Small intestine (tissue), 7 donors: Measurements from ENCODE around the gene ELMO1. TPM values are rescaled to one million over a fixed set of nuclear protein-coding genes. Genes with fewer than 3 reads are reported as not detected.

ENCODE experiments used
- DNase-seq, 2 donors: peaks; one replicate each; pipeline versions ENCODE4 v3.0.0 to v3.0.0-alpha.2; 2013
- FAIRE-seq: peaks from 2 replicates; lab custom pipeline; 2012; peaks lifted over from hg19 to GRCh38; lab: Jason Lieb, UNC
- H3K27ac ChIP-seq, 3 donors: one replicate each; pipeline ENCODE4 v1.5.1; 2013; ENCODE audit warnings: low read length in 2 of 3, mild to moderate bottlenecking in 2 of 3, control low read depth in 1 of 3, inconsistent platforms in 1 of 3, low read depth in 1 of 3, moderate library complexity in 1 of 3
- H3K27me3 ChIP-seq, 3 donors: one replicate each; pipeline ENCODE4 v1.6.1; 2013; ENCODE audit warnings: low read length in 3 of 3, inconsistent platforms in 1 of 3; ENCODE audit not compliant: control insufficient read depth in 3 of 3, insufficient read depth in 3 of 3
- H3K36me3 ChIP-seq, 3 donors: one replicate each; pipeline ENCODE4 v1.6.1; 2013; ENCODE audit warnings: low read length in 3 of 3, inconsistent platforms in 1 of 3, low read depth in 1 of 3, mild to moderate bottlenecking in 1 of 3, moderate library complexity in 1 of 3; ENCODE audit not compliant: control insufficient read depth in 3 of 3, insufficient read depth in 2 of 3
- H3K4me1 ChIP-seq, 3 donors: one replicate each; pipeline ENCODE4 v1.6.1; 2013; ENCODE audit warnings: low read length in 2 of 3, inconsistent platforms in 1 of 3, low read depth in 1 of 3, mild to moderate bottlenecking in 1 of 3, moderate library complexity in 1 of 3; ENCODE audit not compliant: control insufficient read depth in 3 of 3, insufficient read depth in 2 of 3
- H3K4me3 ChIP-seq, 3 donors: one replicate each; pipeline ENCODE4 v1.5.1; 2013; ENCODE audit warnings: low read length in 3 of 3, control low read depth in 1 of 3, inconsistent platforms in 1 of 3, low read depth in 1 of 3, mild to moderate bottlenecking in 1 of 3, moderate library complexity in 1 of 3
- H3K9me3 ChIP-seq, 2 donors: one replicate each; pipeline ENCODE4 v1.6.1; 2013; ENCODE audit warnings: low read depth in 1 of 2, low read length in 1 of 2; ENCODE audit not compliant: control insufficient read depth in 2 of 2, insufficient read depth in 1 of 2
- WGBS, 3 donors: extraction: QIAGEN DNeasy Blood & Tissue Kit; methylation state at CpG; one replicate each; pipeline ENCODE4 v1.1.7; 2013; 5-methylcytosine and 5-hydroxymethylcytosine counted together
- polyA plus RNA-seq, 4 donors: library from polyadenylated mRNA; stranded (reverse) in 3 of 4; unstranded in 1 of 4; fragments of 200-250 nt in 3 of 4; fragments of 120-200 nt in 1 of 4; gene quantifications; one replicate each; pipeline versions ENCODE4 v1.2.1 to v1.2.3, GENCODE V29; 2013
- donor health status: healthy with polysubstance abuse.
- donor health status: control.
- donor health status: control.
- donor health status: Bipolar disorder and iron deficiency.
- donor health status: healthy.

ELMO1 gene
- polyA plus RNA-seq, 4 donors = 1.8 to 9.3 (median 7.3) TPM

DNA sequence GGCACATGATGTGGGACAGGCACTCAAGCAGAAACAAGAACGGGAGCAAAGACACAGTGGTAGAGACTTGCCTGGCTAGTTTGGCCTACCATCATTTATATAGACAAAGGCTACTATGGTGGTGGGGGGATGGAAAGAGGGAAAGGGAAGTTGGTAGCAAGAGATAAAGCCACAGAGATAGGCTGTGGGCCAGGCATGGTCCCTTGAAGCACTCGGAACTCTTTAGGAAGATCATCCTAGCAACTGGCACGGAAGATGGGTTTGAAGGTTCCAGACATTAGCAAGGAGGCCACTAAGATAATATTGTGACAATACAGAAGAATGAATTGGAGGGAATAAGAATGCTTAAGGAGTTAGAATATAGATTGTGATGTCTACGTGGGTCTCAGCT, 319.6 kb downstream of the ELMO1 start:
- DNase-seq (no peak), FAIRE-seq (no peak)
- WGBS, 3 donors = 87 to 95% (median 91%) methylated on average over 4 of the region's 4 CpGs
- Histone ChIP-seq H3K27me3 (no peaks in the 10 kb centered on the region), H3K9me3 (no peaks in the 10 kb centered on the region), H3K4me1 (no peaks in the 10 kb centered on the region), H3K4me3 (no peak overlapping the region), H3K36me3 (no peaks in the 10 kb centered on the region), H3K27ac (no peak overlapping the region)

DNA sequence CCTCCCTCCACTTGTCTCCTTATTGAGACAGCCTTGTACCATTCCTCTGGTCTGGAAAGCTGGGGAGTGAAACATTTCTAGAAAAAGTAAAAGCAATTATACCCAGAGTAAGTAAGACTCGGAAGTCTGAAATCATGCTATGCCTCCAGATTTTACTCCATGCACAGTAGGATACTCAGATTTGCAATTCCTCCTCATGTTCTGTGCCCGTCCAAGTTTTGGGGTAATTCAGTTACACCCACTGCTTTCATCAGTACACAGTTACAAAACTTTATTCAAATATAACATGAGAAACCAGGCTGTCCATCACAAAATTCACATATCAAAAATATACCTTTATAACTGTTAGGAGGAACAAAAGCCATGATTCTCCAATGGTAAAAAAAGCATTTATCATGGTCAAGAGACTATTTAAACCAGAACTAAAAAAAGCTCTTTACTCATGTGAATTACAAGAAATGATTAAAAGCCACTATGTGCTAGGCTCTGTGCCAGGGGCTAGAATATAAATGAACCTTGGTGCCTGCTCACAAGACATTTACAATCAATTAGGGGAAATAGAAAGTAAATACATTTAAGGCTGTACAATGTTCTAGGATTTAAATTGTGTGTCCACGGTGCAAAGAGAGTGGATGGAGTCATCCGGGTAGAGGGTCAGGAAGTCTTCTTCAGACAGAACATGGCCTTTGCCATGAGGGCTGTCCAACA, 320.2 kb downstream of the ELMO1 start:
- Histone ChIP-seq H3K27ac (no peak overlapping the region), H3K4me1 (no peaks in the 10 kb centered on the region), H3K9me3 (no peaks in the 10 kb centered on the region), H3K36me3 (no peaks in the 10 kb centered on the region), H3K4me3 (no peak overlapping the region), H3K27me3 (no peaks in the 10 kb centered on the region)
- WGBS, 3 donors = 57 to 77% (median 63%) methylated on average over 4 of the region's 4 CpGs
- DNase-seq (no peak), FAIRE-seq (no peak)

DNA sequence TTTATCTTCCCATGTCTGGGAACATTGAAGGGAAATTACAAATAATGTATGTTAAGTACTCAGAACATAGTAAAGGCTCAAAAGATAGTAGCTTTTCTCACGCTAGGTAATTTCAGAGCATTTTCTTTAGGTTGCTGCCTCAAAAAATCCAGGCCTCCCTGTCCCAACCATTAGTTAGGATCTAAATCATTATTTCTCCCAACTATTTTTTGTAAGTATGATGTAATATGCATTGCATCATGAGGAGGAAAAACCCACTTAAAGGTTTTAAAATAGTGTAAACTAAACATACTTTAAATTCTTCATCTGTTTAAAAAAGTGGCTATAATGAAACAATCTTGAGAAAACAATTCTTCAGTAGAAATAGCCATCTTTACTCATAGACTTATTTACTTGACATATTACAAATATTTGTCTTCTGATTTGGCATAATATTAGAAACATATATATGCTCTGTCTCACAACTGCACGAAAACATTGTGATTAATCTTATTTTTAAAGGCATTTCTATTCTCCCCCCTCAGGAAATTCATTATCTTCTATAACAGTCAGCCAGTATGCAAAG, 329.3 kb downstream of the ELMO1 start:
- Histone ChIP-seq H3K9me3 (peaks cover 0 to 6% of the 10 kb centered on the region in 2 donors), H3K27me3 (no peaks in the 10 kb centered on the region), H3K36me3 (no peaks in the 10 kb centered on the region), H3K4me1 (no peaks in the 10 kb centered on the region), H3K27ac (peak overlapping the region in 1 of 3 donors; percentile 14), H3K4me3 (no peak overlapping the region)
- FAIRE-seq (no peak), DNase-seq (no peak)
- 79 to 90% (median 81%) methylated on average over 2 of the region's 2 CpGs for WGBS, 3 donors

- H3K4me3 ChIP-seq = no peak overlapping the region
- FAIRE-seq = no peak
- peak overlapping the region in 1 of 3 donors; percentile 27 for H3K27ac ChIP-seq
- peaks cover 0 to 6% of the 10 kb centered on the region in 2 donors for H3K9me3 ChIP-seq
- no peak for DNase-seq
- no peaks in the 10 kb centered on the region for H3K36me3 ChIP-seq
- H3K4me1 ChIP-seq = no peaks in the 10 kb centered on the region
- 70 to 92% (median 83%) methylated on average over 6 of the region's 6 CpGs for WGBS, 3 donors
- no peaks in the 10 kb centered on the region for H3K27me3 ChIP-seq
Observed at GRCh38 chr7:37118004-37118403, 330.7 kb downstream of the ELMO1 start.

DNA sequence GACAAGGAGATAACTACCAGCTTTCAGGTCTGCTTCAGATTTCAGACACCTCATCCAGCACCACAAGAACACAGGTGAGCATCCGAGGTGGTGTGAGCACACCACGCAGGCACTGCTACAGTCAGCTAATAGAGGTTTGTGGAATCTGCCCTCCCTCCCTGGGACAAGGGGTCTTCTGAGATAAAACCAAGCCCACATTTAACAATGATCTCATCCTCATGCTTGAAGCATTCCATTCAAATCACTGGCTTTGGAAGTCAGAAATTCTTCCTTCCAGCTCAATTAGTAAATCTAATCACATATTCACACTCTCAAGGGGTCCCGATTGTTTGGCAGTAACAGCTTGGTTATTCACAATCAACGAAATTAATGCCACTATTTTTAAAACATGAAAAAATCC, 331.4 kb downstream of the ELMO1 start:
- DNase-seq (no peak), FAIRE-seq (no peak)
- Histone ChIP-seq H3K4me1 (no peaks in the 10 kb centered on the region), H3K9me3 (peaks cover 0 to 6% of the 10 kb centered on the region in 2 donors), H3K27me3 (no peaks in the 10 kb centered on the region), H3K4me3 (no peak overlapping the region), H3K27ac (no peak overlapping the region), H3K36me3 (no peaks in the 10 kb centered on the region)
- WGBS, 3 donors = 55 to 61% (median 58%) methylated on average over 4 of the region's 4 CpGs

DNA sequence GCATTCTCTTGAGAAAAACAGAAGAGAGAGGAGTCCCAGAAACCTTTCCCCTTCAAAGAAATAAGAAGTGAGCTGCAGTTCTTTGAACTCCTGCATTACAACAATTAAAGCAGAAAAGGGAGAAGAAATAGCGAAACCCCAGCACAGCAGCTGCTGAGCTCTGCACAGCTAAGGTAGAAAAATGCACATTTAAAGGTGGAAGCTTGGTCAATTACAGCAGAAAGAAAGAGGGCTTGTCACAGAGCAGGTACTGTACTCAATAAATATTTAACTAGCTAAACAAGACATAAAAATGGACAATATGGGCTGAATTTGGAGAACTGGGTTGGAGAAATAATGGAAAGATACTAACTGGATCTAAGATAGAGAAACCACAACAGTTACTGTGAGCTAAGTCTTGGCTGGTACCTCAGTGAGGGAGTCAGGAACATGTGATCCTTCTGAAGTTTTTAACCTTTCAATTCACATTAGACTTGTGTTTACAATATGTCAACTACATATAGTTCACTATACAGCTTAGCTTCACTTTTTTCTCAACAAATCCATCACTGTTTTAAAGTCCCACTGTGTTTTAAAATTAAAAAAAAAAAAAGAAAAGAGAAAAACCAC, 332.5 kb downstream of the ELMO1 start:
- Histone ChIP-seq H3K27ac (no peak overlapping the region), H3K27me3 (no peaks in the 10 kb centered on the region), H3K4me1 (no peaks in the 10 kb centered on the region), H3K36me3 (no peaks in the 10 kb centered on the region), H3K4me3 (no peak overlapping the region), H3K9me3 (peaks cover 0 to 6% of the 10 kb centered on the region in 2 donors)
- 79 to 90% (median 89%) methylated on average over 1 of the region's 1 CpG for whole genome bisulfite sequencing, 3 donors
- FAIRE-seq (no peak), DNase-seq (no peak)

GRCh38 chr7:37113661-37114355, 334.9 kb downstream of the ELMO1 start:
- Histone ChIP-seq H3K27ac (no peak overlapping the region), H3K9me3 (no peaks in the 10 kb centered on the region), H3K36me3 (no peaks in the 10 kb centered on the region), H3K4me3 (no peak overlapping the region), H3K4me1 (peaks cover 0 to 2% (median 0%) of the 10 kb centered on the region in 3 donors), H3K27me3 (no peaks in the 10 kb centered on the region)
- no peak for FAIRE-seq
- WGBS, 3 donors = 79 to 88% (median 83%) methylated on average over 6 of the region's 6 CpGs
- no peak for DNase-seq

DNA sequence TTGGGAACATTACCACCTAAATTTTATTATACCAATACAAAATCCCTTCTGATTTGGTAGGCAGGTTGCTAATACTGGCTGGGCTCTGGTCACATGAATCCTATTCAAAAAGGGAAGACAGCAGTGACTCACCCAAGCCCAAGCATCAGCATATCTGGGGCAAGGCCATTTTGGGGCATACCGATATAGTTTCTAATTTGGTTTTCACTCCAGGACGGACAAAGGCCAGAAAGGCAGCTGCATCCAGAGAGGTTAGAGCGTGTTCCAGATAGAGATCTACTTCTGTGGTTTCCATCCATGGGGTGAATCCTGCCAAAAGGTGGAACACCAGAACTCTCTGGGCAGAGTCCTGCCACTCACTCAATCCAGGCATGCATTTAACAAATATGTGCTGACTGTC, 335.8 kb downstream of the ELMO1 start:
- Histone ChIP-seq H3K27ac (no peak overlapping the region), H3K27me3 (no peaks in the 10 kb centered on the region), H3K4me1 (peaks cover 0 to 5% (median 2%) of the 10 kb centered on the region in 3 donors), H3K9me3 (no peaks in the 10 kb centered on the region), H3K4me3 (no peak overlapping the region), H3K36me3 (no peaks in the 10 kb centered on the region)
- WGBS, 3 donors = 75 to 92% (median 92%) methylated on average over 3 of the region's 3 CpGs
- DNase-seq (no peak), FAIRE-seq (no peak)
